Mesenchymal stem cell (in vitro differentiated cells and primary cell): Measurements from ENCODE around the gene ATP2A3.

Experiments used
- DNase-seq: peaks from one replicate; pipeline ENCODE4 v3.0.0-alpha.2; 2013
- H2AFZ ChIP-seq: one replicate; pipeline ENCODE4 v1.6.1; 2013; ENCODE audit warnings: low read depth, mild to moderate bottlenecking, control low read depth, inconsistent platforms, low read length, moderate library complexity
- H2AK5ac ChIP-seq: 2 replicates; pipeline ENCODE4 v1.6.1; 2013; ENCODE audit warnings: low read length, moderate library complexity, mild to moderate bottlenecking, inconsistent platforms; ENCODE audit not compliant: severe bottlenecking
- H2BK120ac ChIP-seq: one replicate; pipeline ENCODE4 v1.6.1; 2013; ENCODE audit warnings: low read depth, mild to moderate bottlenecking, inconsistent platforms, low read length, moderate library complexity
- H2BK12ac ChIP-seq, 2 experiments: one replicate each; pipeline ENCODE4 v1.6.1; 2013; ENCODE audit warnings: inconsistent platforms in 2 of 2, low read length in 2 of 2, mild to moderate bottlenecking in 2 of 2, moderate library complexity in 2 of 2, control low read depth in 1 of 2
- H2BK15ac ChIP-seq: one replicate; pipeline ENCODE4 v1.6.1; 2013; ENCODE audit warnings: mild to moderate bottlenecking, low read depth, inconsistent platforms; ENCODE audit not compliant: poor library complexity, severe bottlenecking
- H2BK5ac ChIP-seq: 2 replicates; pipeline ENCODE4 v1.6.1; 2013; ENCODE audit warnings: low read depth, mild to moderate bottlenecking, low read length, control low read depth, inconsistent platforms; ENCODE audit not compliant: poor library complexity, severe bottlenecking
- H3K14ac ChIP-seq, 2 experiments: one replicate each; pipeline ENCODE4 v1.6.1; 2013; ENCODE audit warnings: inconsistent platforms in 2 of 2, low read length in 2 of 2, control low read depth in 1 of 2, mild to moderate bottlenecking in 1 of 2, moderate library complexity in 1 of 2
- H3K18ac ChIP-seq, 2 experiments: one replicate each; pipeline ENCODE4 v1.6.1; 2013; ENCODE audit warnings: inconsistent platforms in 2 of 2, low read length in 2 of 2, control low read depth in 1 of 2, low read depth in 1 of 2, mild to moderate bottlenecking in 1 of 2
- H3K23ac ChIP-seq, 2 experiments: one replicate each; pipeline ENCODE4 v1.6.1; 2013; ENCODE audit warnings: inconsistent platforms in 2 of 2, low read length in 2 of 2, mild to moderate bottlenecking in 2 of 2, moderate library complexity in 2 of 2, control low read depth in 1 of 2
- H3K27ac ChIP-seq: 2 replicates; pipeline ENCODE4 v1.5.1; 2013; ENCODE audit warnings: mild to moderate bottlenecking, moderate library complexity, low read length, control low read depth, inconsistent platforms; ENCODE audit not compliant: poor library complexity, severe bottlenecking
- H3K27me3 ChIP-seq, 2 experiments: 2 replicates each; pipeline versions ENCODE4 v1.6.1 to v1.7.0; 2013; ENCODE audit warnings: low read length in 2 of 2, mild to moderate bottlenecking in 2 of 2, moderate library complexity in 2 of 2, control low read depth in 1 of 2, inconsistent platforms in 1 of 2; ENCODE audit not compliant: control insufficient read depth in 1 of 2, insufficient read depth in 1 of 2
- H3K36me3 ChIP-seq, 2 experiments: 2 replicates each; pipeline versions ENCODE4 v1.6.1 to v1.7.0; 2013; ENCODE audit warnings: low read length in 2 of 2, control low read depth in 1 of 2, inconsistent platforms in 1 of 2, low read depth in 1 of 2, mild to moderate bottlenecking in 1 of 2; ENCODE audit not compliant: insufficient read depth in 2 of 2, control insufficient read depth in 1 of 2
- H3K4ac ChIP-seq, 2 experiments: one replicate each; pipeline ENCODE4 v1.6.1; 2013; ENCODE audit warnings: inconsistent platforms in 2 of 2, low read length in 2 of 2, mild to moderate bottlenecking in 2 of 2, moderate library complexity in 2 of 2, control low read depth in 1 of 2, low read depth in 1 of 2
- H3K4me1 ChIP-seq: 2 replicates; pipeline ENCODE4 v1.6.1; 2013; ENCODE audit warnings: low read depth, low read length, control low read depth; ENCODE audit not compliant: control insufficient read depth, insufficient read depth
- H3K4me2 ChIP-seq: 2 replicates; pipeline ENCODE4 v1.6.1; 2013; ENCODE audit warnings: low read length, mild to moderate bottlenecking, inconsistent platforms; ENCODE audit not compliant: poor library complexity, severe bottlenecking
- H3K4me3 ChIP-seq, 2 experiments: 2 replicates each; pipeline versions ENCODE4 v1.5.1 to v1.7.0; 2013; ENCODE audit warnings: low read length in 2 of 2, mild to moderate bottlenecking in 2 of 2, control low read depth in 1 of 2, low read depth in 1 of 2; ENCODE audit not compliant: insufficient read depth in 1 of 2
- H3K79me1 ChIP-seq: replicated peaks from 2 replicates; pipeline ENCODE4 v1.6.1; 2013; ENCODE audit warnings: mild to moderate bottlenecking, control low read depth, low read length, inconsistent platforms; ENCODE audit not compliant: poor library complexity, severe bottlenecking
- H3K9ac ChIP-seq: 2 replicates; pipeline ENCODE4 v1.7.0; 2013; ENCODE audit warnings: mild to moderate bottlenecking, low read length, moderate library complexity
- H3K9me3 ChIP-seq: 2 replicates; pipeline ENCODE4 v1.7.0; 2013; ENCODE audit warnings: mild to moderate bottlenecking, low read length; ENCODE audit not compliant: control insufficient read depth
- H4K8ac ChIP-seq: one replicate; pipeline ENCODE4 v1.6.1; 2013; ENCODE audit warnings: inconsistent platforms, mild to moderate bottlenecking, low read length, moderate library complexity
- H4K91ac ChIP-seq: one replicate; pipeline ENCODE4 v1.6.1; 2013; ENCODE audit warnings: mild to moderate bottlenecking, low read length, inconsistent platforms
- WGBS: methylation state at CpG from one replicate; pipeline ENCODE4 v1.1.7; 2013; ENCODE audit warnings: mixed read lengths; 5-methylcytosine and 5-hydroxymethylcytosine counted together

ATP2A3 gene

GRCh38 chr17:3892095-3892998 lies 71.9 kb downstream of the ATP2A3 start:
- 1% methylated on average over 56 of the region's 96 CpGs for WGBS
- H3K79me1 ChIP-seq: no peaks in the 10 kb centered on the region
- H2BK120ac ChIP-seq: peak overlapping the region; percentile 35
- H3K36me3 ChIP-seq: peaks cover 0 to 7% of the 10 kb centered on the region in 2 experiments
- H2AFZ ChIP-seq: peak overlapping the region; percentile 60
- H4K91ac ChIP-seq: peak overlapping the region; percentile 35
- H3K18ac ChIP-seq: peak overlapping the region; percentile 38 to 90
- peak overlapping the region in 1 of 2 experiments; percentile 75 for H3K14ac ChIP-seq
- peak overlapping the region; percentile 78 for H3K9ac ChIP-seq
- H3K9me3 ChIP-seq: no peaks in the 10 kb centered on the region
- H3K27me3 ChIP-seq: no peaks in the 10 kb centered on the region
- no peak overlapping the region for H4K8ac ChIP-seq
- peak overlapping the region in 1 of 2 experiments; percentile 60 for H3K4ac ChIP-seq
- H2BK15ac ChIP-seq: peak overlapping the region; percentile 48
- peaks cover 61% of the 10 kb centered on the region for H3K4me1 ChIP-seq
- H2BK5ac ChIP-seq: peak overlapping the region; percentile 4
- no peak overlapping the region for H3K27ac ChIP-seq
- peak overlapping the region in 1 of 2 experiments; percentile 91 for H3K23ac ChIP-seq
- H2AK5ac ChIP-seq: no peak overlapping the region
- DNase-seq: peak; percentile 89
- peak overlapping the region; percentile 74 to 76 for H3K4me3 ChIP-seq
- peak overlapping the region; percentile 91 for H3K4me2 ChIP-seq
- H2BK12ac ChIP-seq: peak overlapping the region in 1 of 2 experiments; percentile 75

DNA sequence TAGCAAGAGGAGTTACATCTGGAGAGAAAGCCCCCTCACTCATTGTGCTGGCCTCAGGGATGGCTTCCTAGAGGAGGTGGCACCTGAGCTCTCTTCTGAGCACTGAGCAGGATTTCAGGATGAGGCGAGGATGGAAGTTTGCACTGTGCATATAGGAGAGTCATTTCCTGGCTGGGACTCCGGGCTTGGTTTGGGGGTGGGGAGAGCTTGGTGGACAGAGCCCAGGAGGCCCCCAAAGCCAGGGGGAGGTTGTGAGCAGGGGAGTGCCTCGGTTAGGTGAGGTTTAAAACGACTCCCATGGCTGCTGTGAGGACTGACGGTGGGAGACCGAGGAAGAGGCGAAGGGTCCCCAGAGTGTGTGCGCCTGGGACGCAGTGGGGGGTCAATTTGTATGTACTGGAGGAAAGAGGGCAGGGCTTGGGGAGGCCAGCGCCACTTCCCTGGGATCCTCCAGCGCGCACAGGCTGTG lies 72.6 kb downstream of the ATP2A3 start:
- 11% methylated on average over 6 of the region's 12 CpGs for WGBS
- Histone ChIP-seq H3K14ac (no peak overlapping the region), H3K36me3 (peaks cover 0 to 7% of the 10 kb centered on the region in 2 experiments)

GRCh38 chr17:3890878-3891219 lies 73.4 kb downstream of the ATP2A3 start:
- H2BK5ac ChIP-seq: no peak overlapping the region
- no peak overlapping the region for H4K91ac ChIP-seq
- peak overlapping the region in 1 of 2 experiments; percentile 65 for H3K4me3 ChIP-seq
- no peaks in the 10 kb centered on the region for H3K9me3 ChIP-seq
- H3K36me3 ChIP-seq: peaks cover 0 to 7% of the 10 kb centered on the region in 2 experiments
- no peak for DNase-seq
- H3K79me1 ChIP-seq: no peaks in the 10 kb centered on the region
- 57% methylated on average over 4 of the region's 4 CpGs for WGBS
- H2BK120ac ChIP-seq: no peak overlapping the region
- no peak overlapping the region for H2AFZ ChIP-seq
- H2AK5ac ChIP-seq: peak overlapping the region; percentile 71
- peak overlapping the region; percentile 18 for H3K4me2 ChIP-seq
- peak overlapping the region; percentile 81 for H3K9ac ChIP-seq
- no peaks in the 10 kb centered on the region for H3K27me3 ChIP-seq
- peak overlapping the region in 1 of 2 experiments; percentile 50 for H3K4ac ChIP-seq
- no peak overlapping the region for H2BK15ac ChIP-seq
- no peak overlapping the region for H3K23ac ChIP-seq
- H2BK12ac ChIP-seq: peak overlapping the region; percentile 9 to 60
- H3K14ac ChIP-seq: no peak overlapping the region
- peak overlapping the region in 1 of 2 experiments; percentile 90 for H3K18ac ChIP-seq
- H3K4me1 ChIP-seq: peaks cover 73% of the 10 kb centered on the region
- peak overlapping the region; percentile 66 for H3K27ac ChIP-seq
- no peak overlapping the region for H4K8ac ChIP-seq

More for the DNA sequence above, 72.6 kb downstream of the ATP2A3 start:
- Histone ChIP-seq H2BK5ac (peak overlapping the region; percentile 4), H3K23ac (peak overlapping the region in 1 of 2 experiments; percentile 60), H2AK5ac (peak overlapping the region; percentile 29), H3K9ac (peak overlapping the region; percentile 78), H3K27me3 (no peaks in the 10 kb centered on the region), H3K27ac (peak overlapping the region; percentile 19), H3K4me3 (peak overlapping the region; percentile 74 to 76), H3K79me1 (no peaks in the 10 kb centered on the region), H3K4ac (peak overlapping the region in 1 of 2 experiments; percentile 44), H2BK15ac (no peak overlapping the region), H3K18ac (peak overlapping the region in 1 of 2 experiments; percentile 90), H3K9me3 (no peaks in the 10 kb centered on the region), H3K4me1 (peaks cover 68% of the 10 kb centered on the region), H4K91ac (peak overlapping the region; percentile 35), H2BK12ac (peak overlapping the region in 1 of 2 experiments; percentile 75), H2AFZ (peak overlapping the region; percentile 60), H3K4me2 (peak overlapping the region; percentile 91), H4K8ac (no peak overlapping the region), H2BK120ac (no peak overlapping the region)
- no peak for DNase-seq
